CD4-positive, alpha-beta memory T cell (primary cell): ENCODE data around the gene GNB4. TPM values are rescaled to one million over a fixed set of nuclear protein-coding genes. Genes with fewer than 3 reads are reported as not detected.

Experiments
- CTCF ChIA-PET: fragments of 350-600 bp; sonication (Branson Sonifier 250); formaldehyde crosslinking; loops from one replicate; lab custom pipeline; 2021; ENCODE audit warnings: inconsistent platforms; ENCODE audit not compliant: partially characterized antibody; lab: Charles Lee
- POLR2A ChIA-PET: fragments of 350-600 bp; sonication (Branson Sonifier 250); formaldehyde crosslinking; loops from one replicate; lab custom pipeline; 2021; ENCODE audit not compliant: partially characterized antibody; lab: Charles Lee
- DNase-seq, 5 donors: peaks; one replicate each; pipeline versions ENCODE4 v3.0.0 to v3.0.0-alpha.2; 2020 to 2022; ENCODE audit warnings: mixed read lengths in 1 of 5
- H3K27ac ChIP-seq: one replicate; pipeline ENCODE4 v1.7.0; 2013; ENCODE audit warnings: low read depth, low read length
- H3K27me3 ChIP-seq: 2 replicates; pipeline ENCODE4 v1.7.0; 2013; ENCODE audit warnings: mild to moderate bottlenecking, low read length, moderate library complexity; ENCODE audit not compliant: insufficient read depth
- H3K36me3 ChIP-seq: 2 replicates; pipeline ENCODE4 v1.7.0; 2013; ENCODE audit warnings: mild to moderate bottlenecking, low read length, moderate library complexity; ENCODE audit not compliant: insufficient read depth
- H3K4me1 ChIP-seq: 2 replicates; pipeline ENCODE4 v1.7.0; 2013; ENCODE audit warnings: mild to moderate bottlenecking, low read length, moderate library complexity; ENCODE audit not compliant: insufficient read depth
- H3K4me3 ChIP-seq, 2 donors: one replicate each; pipeline ENCODE4 v1.7.0; 2013; ENCODE audit warnings: low read length in 2 of 2, mild to moderate bottlenecking in 1 of 2
- H3K9me3 ChIP-seq, 2 donors: one replicate each; pipeline ENCODE4 v1.7.0; 2013; ENCODE audit warnings: low read length in 2 of 2, control low read depth in 1 of 2; ENCODE audit not compliant: control insufficient read depth in 1 of 2
- H3K27ac Mint-ChIP-seq, 7 donors: one replicate each; pipeline ENCODE4 v1.8.0; 2020 to 2021; ENCODE audit warnings: mixed read lengths in 7 of 7, mild to moderate bottlenecking in 6 of 7, inconsistent platforms in 3 of 7, moderate library complexity in 3 of 7
- H3K27me3 Mint-ChIP-seq, 2 donors: one replicate each; pipeline ENCODE4 v1.8.0; 2020 to 2021; ENCODE audit warnings: mixed read lengths in 2 of 2
- H3K36me3 Mint-ChIP-seq, 2 donors: one replicate each; pipeline ENCODE4 v1.8.0; 2020 to 2021; ENCODE audit warnings: mixed read lengths in 2 of 2, inconsistent platforms in 1 of 2, mild to moderate bottlenecking in 1 of 2
- H3K4me1 Mint-ChIP-seq, 4 donors: one replicate each; pipeline ENCODE4 v1.8.0; 2020 to 2021; ENCODE audit warnings: mixed read lengths in 4 of 4, mild to moderate bottlenecking in 1 of 4
- H3K4me3 Mint-ChIP-seq, 8 donors: one replicate each; pipeline ENCODE4 v1.8.0; 2020 to 2021; ENCODE audit warnings: mixed read lengths in 8 of 8, mild to moderate bottlenecking in 7 of 8, moderate library complexity in 6 of 8, inconsistent platforms in 3 of 8
- H3K9me3 Mint-ChIP-seq, 8 donors: one replicate each; pipeline ENCODE4 v1.8.0; 2020 to 2021; ENCODE audit warnings: mixed read lengths in 8 of 8, mild to moderate bottlenecking in 5 of 8, inconsistent platforms in 3 of 8, moderate library complexity in 1 of 8
- intact Hi-C: fragments of 100-400 bp; cut with micrococcal nuclease; formaldehyde crosslinking; loops from one replicate; pipeline ENCODE4 v1.15.1; 2023
- polyA plus RNA-seq, 2 donors: library from polyadenylated mRNA; unstranded; fragments of 300-500 nt; fragmentation: Illumina TruSeq; gene quantifications; one replicate each; pipeline ENCODE4 v1.2.3, GENCODE V29; 2021
- total RNA-seq, 2 experiments: library from RNA; stranded (reverse); gene quantifications; one replicate each; pipeline ENCODE4 v1.2.3, GENCODE V29; 2021

GNB4 gene
- total and polyA plus RNA-seq, 4 experiments from 2014 or later: 0.03 to 0.96 (median 0.59) TPM

- H3K4me1 Mint-ChIP-seq: no peaks in the 10 kb centered on the region
- Histone ChIP-seq H3K27ac (no peak overlapping the region), H3K4me1 (no peaks in the 10 kb centered on the region), H3K27me3 (no peaks in the 10 kb centered on the region), H3K9me3 (no peaks in the 10 kb centered on the region), H3K4me3 (no peak overlapping the region), H3K36me3 (no peaks in the 10 kb centered on the region)
- peak overlapping the region in 1 of 8 donors; percentile 34 for H3K4me3 Mint-ChIP-seq
- no peaks in the 10 kb centered on the region for H3K36me3 Mint-ChIP-seq
- H3K9me3 Mint-ChIP-seq: peaks cover 0 to 1% (median 0%) of the 10 kb centered on the region in 8 donors
- H3K27me3 Mint-ChIP-seq: peaks cover 0 to 3% of the 10 kb centered on the region in 2 donors
- intact Hi-C loops: no loop called here
- POLR2A ChIA-PET: no interaction called here
- no peak for DNase-seq
- no peak overlapping the region for H3K27ac Mint-ChIP-seq
- CTCF ChIA-PET: no interaction called here
These were observed 23.2 kb upstream of the GNB4 start for GRCh38 chr3:179474480-179474879.

GRCh38 chr3:179473565-179473964 is 22.3 kb upstream of the GNB4 start:
- Mint-ChIP-seq H3K4me3 (no peak overlapping the region), H3K27ac (no peak overlapping the region), H3K27me3 (peaks cover 0 to 3% of the 10 kb centered on the region in 2 donors), H3K36me3 (no peaks in the 10 kb centered on the region), H3K4me1 (no peaks in the 10 kb centered on the region), H3K9me3 (no peaks in the 10 kb centered on the region)
- H3K27me3 ChIP-seq: no peaks in the 10 kb centered on the region
- no peak overlapping the region for H3K4me3 ChIP-seq
- no peaks in the 10 kb centered on the region for H3K9me3 ChIP-seq
- ChIA-PET CTCF (no interaction called here), POLR2A (no interaction called here)
- H3K4me1 ChIP-seq: no peaks in the 10 kb centered on the region
- DNase-seq: no peak
- intact Hi-C loops: no loop called here
- H3K36me3 ChIP-seq: no peaks in the 10 kb centered on the region
- H3K27ac ChIP-seq: no peak overlapping the region

DNA sequence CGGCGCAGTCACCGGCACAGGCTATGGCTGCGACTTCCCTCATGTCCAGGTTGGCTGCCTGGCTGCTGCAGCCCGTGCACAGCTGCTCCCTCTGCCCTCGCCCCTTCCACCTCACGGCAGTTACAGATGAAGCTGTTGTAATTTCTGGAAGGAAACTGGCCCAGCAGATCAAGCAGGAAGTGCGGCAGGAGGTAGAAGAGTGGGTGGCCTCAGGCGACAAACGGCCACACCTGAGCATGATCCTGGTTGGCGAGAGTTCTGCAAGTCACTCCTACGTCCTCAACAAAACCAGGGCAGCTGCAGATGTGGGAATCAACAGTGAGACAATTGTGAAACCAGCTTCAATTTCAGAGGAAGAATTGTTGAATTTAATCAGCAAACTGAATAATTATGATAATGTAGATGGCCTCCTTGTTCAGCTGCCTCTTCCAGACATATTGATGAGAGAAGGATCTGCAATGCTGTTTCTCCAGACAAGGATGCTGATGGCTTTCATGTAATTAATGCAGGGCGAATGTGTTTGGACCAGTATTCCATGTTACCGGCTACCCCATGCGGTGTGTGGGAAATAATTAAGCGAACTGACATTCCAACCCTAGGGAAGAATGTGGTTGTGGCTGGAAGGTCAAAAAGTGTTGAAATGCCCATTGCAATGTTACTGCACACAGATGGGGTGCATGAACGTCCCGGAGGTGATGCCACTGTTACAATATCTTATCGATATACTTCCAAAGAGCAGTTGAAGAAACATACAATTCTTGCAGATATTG is 13.2 kb upstream of the GNB4 start:
- no peak for DNase-seq
- peak overlapping the region in 6 of 8 donors; percentile 5 to 65 (median 48) for H3K4me3 Mint-ChIP-seq
- peak overlapping the region in 1 of 7 donors; percentile 79 for H3K27ac Mint-ChIP-seq

DNA sequence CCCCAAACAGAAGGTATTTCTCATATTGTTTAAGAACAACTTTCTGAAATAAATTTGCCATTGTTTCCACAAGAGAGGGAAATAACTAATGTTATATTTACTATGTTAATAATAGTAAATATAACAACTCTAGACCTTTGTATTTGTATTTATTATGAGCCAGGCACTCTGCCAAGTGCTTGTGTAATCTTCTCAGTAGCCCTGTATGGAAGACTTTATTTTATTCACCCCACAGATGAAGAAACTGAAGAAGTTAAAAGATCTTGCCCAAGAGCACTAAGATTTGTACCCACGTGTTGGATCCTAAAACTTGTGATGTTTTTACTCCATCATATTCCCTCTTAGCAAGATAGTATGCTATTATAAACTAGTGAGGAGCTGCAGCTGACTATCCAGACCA is 12.0 kb upstream of the GNB4 start:
- Histone ChIP-seq H3K36me3 (no peaks in the 10 kb centered on the region), H3K4me1 (peaks cover 9% of the 10 kb centered on the region), H3K27ac (no peak overlapping the region), H3K27me3 (no peaks in the 10 kb centered on the region), H3K4me3 (no peak overlapping the region), H3K9me3 (no peaks in the 10 kb centered on the region)
- H3K27ac Mint-ChIP-seq: no peak overlapping the region
- H3K9me3 Mint-ChIP-seq: no peaks in the 10 kb centered on the region
- H3K36me3 Mint-ChIP-seq: no peaks in the 10 kb centered on the region
- CTCF ChIA-PET: no interaction called here
- no peak for DNase-seq
- peaks cover 4 to 10% (median 7%) of the 10 kb centered on the region in 4 donors for H3K4me1 Mint-ChIP-seq
- no peak overlapping the region for H3K4me3 Mint-ChIP-seq
- H3K27me3 Mint-ChIP-seq: peaks cover 8 to 12% of the 10 kb centered on the region in 2 donors
- POLR2A ChIA-PET: interaction anchor here (0.7 kb wide), 1 partner anchor 9 kb away, joined by 3 read pairs; no protein-coding TSS in a partner anchor
- intact Hi-C loops: no loop called here

More for the DNA sequence above, 13.2 kb upstream of the GNB4 start:
- Mint-ChIP-seq H3K27me3 (peaks cover 3 to 12% of the 10 kb centered on the region in 2 donors), H3K4me1 (peaks cover 4 to 10% (median 7%) of the 10 kb centered on the region in 4 donors), H3K36me3 (no peaks in the 10 kb centered on the region), H3K9me3 (no peaks in the 10 kb centered on the region)
- peaks cover 9% of the 10 kb centered on the region for H3K4me1 ChIP-seq
- no peaks in the 10 kb centered on the region for H3K27me3 ChIP-seq
- no peaks in the 10 kb centered on the region for H3K36me3 ChIP-seq
- no peak overlapping the region for H3K27ac ChIP-seq
- no peak overlapping the region for H3K4me3 ChIP-seq
- CTCF ChIA-PET: no interaction called here
- POLR2A ChIA-PET: no interaction called here
- no peaks in the 10 kb centered on the region for H3K9me3 ChIP-seq
- intact Hi-C loops: no loop called here

- Histone ChIP-seq H3K4me1 (peaks cover 9% of the 10 kb centered on the region), H3K27ac (no peak overlapping the region), H3K4me3 (no peak overlapping the region), H3K9me3 (no peaks in the 10 kb centered on the region), H3K27me3 (no peaks in the 10 kb centered on the region), H3K36me3 (no peaks in the 10 kb centered on the region)
- Mint-ChIP-seq H3K4me1 (peaks cover 4 to 10% (median 7%) of the 10 kb centered on the region in 4 donors), H3K4me3 (no peak overlapping the region), H3K27me3 (peaks cover 8 to 25% of the 10 kb centered on the region in 2 donors), H3K27ac (no peak overlapping the region), H3K36me3 (no peaks in the 10 kb centered on the region), H3K9me3 (peaks cover 0 to 1% (median 0%) of the 10 kb centered on the region in 8 donors)
- ChIA-PET POLR2A (no interaction called here), CTCF (no interaction called here)
- intact Hi-C loops: no loop called here
- no peak for DNase-seq
These were observed 9.0 kb upstream of the GNB4 start for GRCh38 chr3:179460260-179460659.

GRCh38 chr3:179455954-179456353 is 4.7 kb upstream of the GNB4 start:
- no peaks in the 10 kb centered on the region for H3K36me3 Mint-ChIP-seq
- peaks cover 13 to 34% of the 10 kb centered on the region in 2 donors for H3K27me3 Mint-ChIP-seq
- H3K27ac Mint-ChIP-seq: no peak overlapping the region
- H3K4me1 ChIP-seq: peaks cover 8% of the 10 kb centered on the region
- H3K27me3 ChIP-seq: peaks cover 8% of the 10 kb centered on the region
- CTCF ChIA-PET: no interaction called here
- H3K4me1 Mint-ChIP-seq: peaks cover 4 to 10% (median 7%) of the 10 kb centered on the region in 4 donors
- DNase-seq: no peak
- no peaks in the 10 kb centered on the region for H3K9me3 ChIP-seq
- intact Hi-C loops: no loop called here
- H3K4me3 Mint-ChIP-seq: no peak overlapping the region
- POLR2A ChIA-PET: no interaction called here
- H3K4me3 ChIP-seq: no peak overlapping the region
- H3K9me3 Mint-ChIP-seq: peaks cover 0 to 1% (median 0%) of the 10 kb centered on the region in 8 donors
- H3K36me3 ChIP-seq: no peaks in the 10 kb centered on the region
- no peak overlapping the region for H3K27ac ChIP-seq

DNA sequence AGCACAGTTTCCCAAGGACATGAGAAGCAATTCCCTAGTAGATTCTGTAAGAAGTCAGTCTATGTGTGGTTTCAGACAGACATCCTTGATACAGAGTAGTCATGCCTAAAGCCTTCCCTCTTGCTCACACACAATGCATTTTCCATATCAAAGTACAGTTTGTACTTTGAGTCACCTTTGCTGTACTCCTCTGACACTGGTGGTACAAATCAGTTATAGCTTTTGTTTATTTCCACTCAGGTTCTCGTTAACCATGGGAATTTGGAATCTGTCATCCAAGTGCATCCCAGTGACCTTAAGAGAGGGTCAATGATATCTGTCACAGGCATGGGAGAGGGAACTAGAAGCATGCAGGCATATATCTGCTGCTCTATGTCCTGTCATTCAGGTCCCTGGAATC is 3.6 kb upstream of the GNB4 start:
- H3K4me1 Mint-ChIP-seq: peaks cover 11 to 19% (median 15%) of the 10 kb centered on the region in 4 donors
- intact Hi-C loops: no loop called here
- peaks cover 21 to 40% of the 10 kb centered on the region in 2 donors for H3K27me3 Mint-ChIP-seq
- H3K27ac ChIP-seq: no peak overlapping the region
- no peak overlapping the region for H3K4me3 ChIP-seq
- H3K4me1 ChIP-seq: peaks cover 18% of the 10 kb centered on the region
- no peak overlapping the region for H3K4me3 Mint-ChIP-seq
- peaks cover 12% of the 10 kb centered on the region for H3K27me3 ChIP-seq
- no peaks in the 10 kb centered on the region for H3K36me3 ChIP-seq
- H3K9me3 Mint-ChIP-seq: peaks cover 0 to 3% (median 0%) of the 10 kb centered on the region in 8 donors
- no peaks in the 10 kb centered on the region for H3K36me3 Mint-ChIP-seq
- CTCF ChIA-PET: no interaction called here
- H3K9me3 ChIP-seq: no peaks in the 10 kb centered on the region
- H3K27ac Mint-ChIP-seq: no peak overlapping the region
- DNase-seq: no peak
- POLR2A ChIA-PET: no interaction called here
